GM10847 (cell line): ENCODE measurements around the gene ST7.

Experiments
- POLR2A ChIP-seq: IDR thresholded peaks from 2 replicates; pipeline ENCODE4 v1.6.1; 2011; ENCODE audit not compliant: insufficient read length; ENCODE audit errors: extremely low read depth

The ST7 gene

GRCh38 chr7:117145333-117145732 is 192.0 kb downstream of the ST7 start:
- no peak for TF ChIP-seq POLR2A

- no peak for TF ChIP-seq POLR2A
These were observed 192.8 kb downstream of the ST7 start for GRCh38 chr7:117146059-117146458.

GRCh38 chr7:117146511-117146910 is 193.2 kb downstream of the ST7 start:
- TF ChIP-seq POLR2A = no peak

- TF ChIP-seq POLR2A = no peak
These were observed 195.7 kb downstream of the ST7 start for GRCh38 chr7:117148971-117149370.

- TF ChIP-seq POLR2A = no peak
These were observed 196.4 kb downstream of the ST7 start for GRCh38 chr7:117149692-117150091.

GRCh38 chr7:117152213-117153007 is 199.1 kb downstream of the ST7 start:
- no peak for TF ChIP-seq POLR2A

GRCh38 chr7:117153016-117153545 is 199.8 kb downstream of the ST7 start:
- TF ChIP-seq POLR2A = no peak

- no peak for TF ChIP-seq POLR2A
These were observed 201.4 kb downstream of the ST7 start for GRCh38 chr7:117154721-117155120.

GRCh38 chr7:117155694-117156093 is 202.4 kb downstream of the ST7 start:
- TF ChIP-seq POLR2A = no peak

- TF ChIP-seq POLR2A = no peak
These were observed 204.2 kb downstream of the ST7 start for GRCh38 chr7:117157241-117158209.

GRCh38 chr7:117158941-117159697 is 205.8 kb downstream of the ST7 start:
- TF ChIP-seq POLR2A = no peak

GRCh38 chr7:117163101-117163500 is 209.8 kb downstream of the ST7 start:
- TF ChIP-seq POLR2A = no peak

GRCh38 chr7:117164620-117165019 is 211.3 kb downstream of the ST7 start:
- TF ChIP-seq POLR2A = no peak

GRCh38 chr7:117165656-117166055 is 212.4 kb downstream of the ST7 start:
- TF ChIP-seq POLR2A = no peak

- TF ChIP-seq POLR2A = no peak
These were observed 216.6 kb downstream of the ST7 start for GRCh38 chr7:117169907-117170306.
